ENCODE data around the gene SLMAP.

The SLMAP gene

GRCh38 chr3:57753016-57753415, 3.1 kb upstream of the SLMAP start:
- no peak for DNase-seq (ENCODE audit: low read depth)

GRCh38 chr3:57755368-57755675, 787 bp upstream of the SLMAP start:
- no peak for DNase-seq (ENCODE audit: low read depth)

- DNase-seq (ENCODE audit: low read depth) = no peak
Observed at GRCh38 chr3:57756528-57757401, 656 bp downstream of the SLMAP start.

- DNase-seq (ENCODE audit: low read depth) = no peak
Observed at GRCh38 chr3:57757642-57758297, 1.7 kb downstream of the SLMAP start.

- no peak for DNase-seq (ENCODE audit: low read depth)
Observed at GRCh38 chr3:57758686-57759085, 2.6 kb downstream of the SLMAP start.

- DNase-seq (ENCODE audit: low read depth) = no peak
Observed at GRCh38 chr3:57764794-57765193, 8.7 kb downstream of the SLMAP start.

GRCh38 chr3:57768595-57768994, 12.5 kb downstream of the SLMAP start:
- no peak for DNase-seq (ENCODE audit: low read depth)

- DNase-seq (ENCODE audit: low read depth) = no peak
Observed at GRCh38 chr3:57770009-57770827, 14.1 kb downstream of the SLMAP start.

GRCh38 chr3:57772251-57772650, 16.1 kb downstream of the SLMAP start:
- DNase-seq (ENCODE audit: low read depth) = no peak

- no peak for DNase-seq (ENCODE audit: low read depth)
Observed at GRCh38 chr3:57777774-57778173, 21.7 kb downstream of the SLMAP start.

- no peak for DNase-seq (ENCODE audit: low read depth)
Observed at GRCh38 chr3:57778494-57778893, 22.4 kb downstream of the SLMAP start.

- no peak for DNase-seq (ENCODE audit: low read depth)
Observed at GRCh38 chr3:57779666-57780065, 23.6 kb downstream of the SLMAP start.

GRCh38 chr3:57783186-57784088, 27.3 kb downstream of the SLMAP start:
- DNase-seq (ENCODE audit: low read depth) = no peak

GRCh38 chr3:57784089-57784735, 28.1 kb downstream of the SLMAP start:
- no peak for DNase-seq (ENCODE audit: low read depth)

GRCh38 chr3:57785446-57785845, 29.3 kb downstream of the SLMAP start:
- DNase-seq (ENCODE audit: low read depth) = no peak

GRCh38 chr3:57787867-57788623, 31.9 kb downstream of the SLMAP start:
- no peak for DNase-seq (ENCODE audit: low read depth)

GRCh38 chr3:57788624-57789018, 32.5 kb downstream of the SLMAP start:
- DNase-seq (ENCODE audit: low read depth) = no peak

- DNase-seq (ENCODE audit: low read depth) = no peak
Observed at GRCh38 chr3:57791245-57791644, 35.1 kb downstream of the SLMAP start.

- DNase-seq (ENCODE audit: low read depth) = no peak
Observed at GRCh38 chr3:57792198-57792597, 36.1 kb downstream of the SLMAP start.

- no peak for DNase-seq (ENCODE audit: low read depth)
Observed at GRCh38 chr3:57793737-57794187, 37.7 kb downstream of the SLMAP start.

Data from HS-5 (cell line).